Measurements from ENCODE around the gene ZNF784.
A peak's percentile ranks its signal among the peaks of the same experiment; 100 is the strongest.

The ZNF784 gene

GRCh38 chr19:55642153-55643002 is 18.0 kb upstream of the ZNF784 start:
- TF ChIP-seq EP300 (IDR thresholded peaks at IDR 0.05; ENCODE audit: borderline replicate concordance) (no peak), TCF12 (IDR thresholded peaks at IDR 0.05; ENCODE audit: low read depth) (no peak), ZBTB7A (IDR thresholded peaks at IDR 0.05; ENCODE audit: low read depth) (peak; percentile 72)
- TF ChIP-seq, protein P1, sequence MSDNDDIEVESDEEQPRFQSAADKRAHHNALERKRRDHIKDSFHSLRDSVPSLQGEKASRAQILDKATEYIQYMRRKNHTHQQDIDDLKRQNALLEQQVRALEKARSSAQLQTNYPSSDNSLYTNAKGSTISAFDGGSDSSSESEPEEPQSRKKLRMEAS (IDR thresholded peaks at IDR 0.05): peak; percentile 82; the same call in 1 of the 2 replicates

DNA sequence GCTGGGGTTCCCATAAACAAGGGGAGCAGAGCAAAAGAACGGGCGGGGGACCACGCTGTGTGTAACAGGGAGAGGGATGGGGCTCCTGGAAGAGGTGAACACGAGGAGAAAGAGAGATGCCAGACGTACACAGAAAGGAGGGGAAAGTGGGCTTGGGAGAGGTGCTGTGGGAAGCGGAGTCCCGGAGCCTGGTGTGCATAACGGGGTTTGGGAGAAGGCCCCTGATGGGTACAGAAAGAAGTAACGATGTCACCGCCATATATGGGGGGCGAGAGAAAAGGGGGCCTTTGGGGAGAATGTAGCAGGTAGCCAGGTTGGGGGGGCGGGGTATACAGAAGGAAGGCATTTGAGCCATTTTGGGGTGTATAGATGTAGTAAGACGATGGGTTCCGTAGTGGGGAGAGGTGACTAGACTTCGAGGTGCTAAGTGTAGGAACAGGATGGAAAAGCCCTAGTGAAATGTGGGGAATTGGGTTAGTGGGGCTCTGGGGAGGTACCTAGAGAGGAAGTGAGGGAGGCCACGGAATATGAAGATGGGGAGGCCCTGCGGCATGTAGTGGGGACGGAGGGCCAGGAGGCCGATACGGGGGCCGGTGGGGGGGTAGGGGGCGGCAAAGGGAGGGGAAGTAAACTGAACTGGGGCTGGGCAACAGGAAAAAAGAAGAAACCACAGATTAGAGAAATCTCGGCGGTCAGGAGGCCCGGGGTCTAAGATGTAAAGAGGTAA is 17.2 kb upstream of the ZNF784 start:
- TF ChIP-seq, protein P1 (IDR thresholded peaks at IDR 0.05): peak; percentile 45
- TF ChIP-seq NFIC (IDR thresholded peaks at IDR 0.05) (no peak), EGR1 (IDR thresholded peaks at IDR 0.05) (no peak), CREB1 (IDR thresholded peaks at IDR 0.05; ENCODE audit: low read depth) (no peak), FOXM1 (IDR thresholded peaks at IDR 0.05; ENCODE audit: borderline replicate concordance, low read depth) (no peak), EP300 (IDR thresholded peaks at IDR 0.05; ENCODE audit: borderline replicate concordance) (no peak)

GRCh38 chr19:55640577-55641425 is 16.4 kb upstream of the ZNF784 start, which contains the start of gene ZNF580:
TSS of gene ZNF580 (plus strand) at chr19:55641002. CDS start at chr19:55642509, 1,507 bp downstream.
- TF ChIP-seq, protein P1 (IDR thresholded peaks at IDR 0.05): peak; percentile 44; the same call in 1 of the 2 replicates
- TF ChIP-seq ZBTB7A (IDR thresholded peaks at IDR 0.05; ENCODE audit: low read depth) (peak; percentile 83), CEBPB (IDR thresholded peaks at IDR 0.05) (no peak), EP300 (IDR thresholded peaks at IDR 0.05; ENCODE audit: borderline replicate concordance) (no peak), TAF1 (IDR thresholded peaks at IDR 0.05; ENCODE audit: low read depth) (peak; percentile 70), EGR1 (IDR thresholded peaks at IDR 0.05) (0 out of 2 replicates have a peak, but pooled peaks have one; percentile 3)

DNA sequence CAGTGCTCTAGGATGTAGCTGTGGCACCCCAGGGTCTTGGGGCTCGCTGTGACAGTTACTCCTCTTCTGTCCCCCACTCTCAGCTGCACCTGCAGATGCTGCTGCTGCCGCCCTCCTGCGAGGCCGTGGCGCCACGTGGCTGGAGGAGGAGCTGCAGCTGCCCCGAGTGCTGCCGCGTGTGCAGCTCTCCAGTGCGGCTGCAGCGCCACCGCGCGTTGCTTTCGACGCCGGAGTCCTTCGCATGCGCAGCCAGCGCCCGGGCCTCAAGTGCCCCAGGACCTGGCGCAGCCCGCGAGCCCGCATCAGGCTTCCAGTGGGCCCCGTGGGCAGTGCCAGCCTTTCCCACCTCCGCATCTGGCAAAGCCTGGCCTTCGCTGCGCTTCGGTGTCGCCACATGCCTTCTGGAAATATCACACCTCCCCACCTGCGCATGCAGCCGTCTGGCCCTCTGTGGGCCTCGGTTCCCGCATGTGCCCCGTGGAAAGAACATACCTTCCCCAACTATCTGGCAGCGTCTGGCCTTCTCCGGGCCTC is 15.7 kb upstream of the ZNF784 start:
- TF ChIP-seq RAD21 (IDR thresholded peaks at IDR 0.05; ENCODE audit: low read depth): no peak

DNA sequence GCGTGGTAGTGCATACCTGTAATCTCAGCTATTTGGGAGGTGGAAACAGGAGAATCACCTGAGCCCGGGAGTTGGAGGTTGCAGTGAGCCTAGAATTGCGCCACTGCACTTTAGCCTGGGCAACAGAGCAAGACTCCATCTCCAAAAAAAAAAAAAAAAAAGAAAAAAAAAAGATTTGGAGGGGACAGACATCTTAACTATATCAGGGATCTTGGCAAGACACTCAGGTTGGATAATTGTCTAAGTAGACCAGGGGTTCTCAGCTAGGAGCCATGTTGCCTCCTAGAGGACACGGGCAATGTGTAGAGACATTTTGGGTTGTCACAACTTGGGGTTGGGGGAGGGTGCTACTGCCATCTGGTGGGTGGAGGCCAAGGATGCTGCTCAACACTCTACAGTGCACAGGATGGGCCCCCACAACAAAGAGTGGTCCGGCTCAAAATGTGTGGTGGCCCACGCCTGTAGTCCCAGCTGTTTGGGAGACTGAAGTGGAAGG is 14.5 kb upstream of the ZNF784 start:
- TF ChIP-seq TEAD4 (IDR thresholded peaks at IDR 0.05) (no peak), YY1 (IDR thresholded peaks at IDR 0.05; ENCODE audit: low read depth) (0 out of 2 replicates have a peak, but pooled peaks have one; percentile 62)
- TF ChIP-seq, protein P1 (IDR thresholded peaks at IDR 0.05): no peak

DNA sequence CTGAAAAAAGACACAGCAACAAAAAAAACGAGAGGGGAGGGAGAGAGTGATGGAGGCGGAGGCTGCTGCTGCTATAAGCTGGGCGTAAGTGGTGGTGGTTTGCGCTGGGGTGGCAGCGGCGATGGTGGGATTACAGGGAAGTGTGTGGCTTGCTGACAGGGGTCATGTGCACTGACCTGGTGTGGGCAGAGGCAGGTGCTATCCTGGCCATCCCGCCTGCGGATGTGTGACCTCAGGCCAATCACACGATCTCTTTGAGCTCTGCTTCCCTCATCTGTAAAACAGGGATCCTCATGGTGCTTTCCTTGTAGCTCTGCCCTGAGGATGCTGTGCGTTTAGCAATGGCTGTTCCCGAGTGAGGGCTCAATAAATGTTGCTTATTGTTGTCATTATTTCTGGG is 13.2 kb upstream of the ZNF784 start:
- TF ChIP-seq TAF1 (IDR thresholded peaks at IDR 0.05; ENCODE audit: low read depth) (no peak), NFIC (IDR thresholded peaks at IDR 0.05) (no peak)

DNA sequence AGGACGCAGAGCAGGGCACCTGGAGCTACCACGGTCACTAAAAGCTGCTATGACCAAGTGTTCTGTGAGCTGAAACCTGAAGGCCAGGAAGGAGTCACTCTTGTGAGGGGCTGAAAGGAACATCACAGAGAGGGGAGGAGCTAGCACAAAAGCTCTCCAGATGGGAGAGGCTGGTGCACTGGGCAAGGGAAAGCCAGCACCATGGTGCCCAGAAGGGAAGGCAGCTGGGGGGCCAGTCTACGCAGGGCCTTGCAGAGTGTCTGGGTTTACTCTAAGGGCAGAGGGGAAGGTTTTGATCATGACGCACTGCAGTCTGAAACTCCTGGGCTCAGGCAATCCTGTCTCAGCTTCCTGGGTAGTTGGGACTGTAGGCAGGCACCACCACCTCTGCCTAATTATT is 12.4 kb upstream of the ZNF784 start:
- no peak for TF ChIP-seq ZBTB7A (IDR thresholded peaks at IDR 0.05; ENCODE audit: low read depth)
- no peak for TF ChIP-seq CEBPB (IDR thresholded peaks at IDR 0.05)
- TF ChIP-seq, protein P2, sequence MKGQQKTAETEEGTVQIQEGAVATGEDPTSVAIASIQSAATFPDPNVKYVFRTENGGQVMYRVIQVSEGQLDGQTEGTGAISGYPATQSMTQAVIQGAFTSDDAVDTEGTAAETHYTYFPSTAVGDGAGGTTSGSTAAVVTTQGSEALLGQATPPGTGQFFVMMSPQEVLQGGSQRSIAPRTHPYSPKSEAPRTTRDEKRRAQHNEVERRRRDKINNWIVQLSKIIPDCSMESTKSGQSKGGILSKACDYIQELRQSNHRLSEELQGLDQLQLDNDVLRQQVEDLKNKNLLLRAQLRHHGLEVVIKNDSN (IDR thresholded peaks at IDR 0.05): no peak
- TF ChIP-seq NFIC (IDR thresholded peaks at IDR 0.05): no peak
- no peak for TF ChIP-seq EP300 (IDR thresholded peaks at IDR 0.05; ENCODE audit: borderline replicate concordance)
- no peak for TF ChIP-seq RAD21 (IDR thresholded peaks at IDR 0.05; ENCODE audit: low read depth)
- no peak for TF ChIP-seq TAF1 (IDR thresholded peaks at IDR 0.05; ENCODE audit: low read depth)
- TF ChIP-seq FOXM1 (IDR thresholded peaks at IDR 0.05; ENCODE audit: borderline replicate concordance, low read depth): no peak
- no peak for TF ChIP-seq EGR1 (IDR thresholded peaks at IDR 0.05)
- no peak for TF ChIP-seq TEAD4 (IDR thresholded peaks at IDR 0.05)
- TF ChIP-seq TCF12 (IDR thresholded peaks at IDR 0.05; ENCODE audit: low read depth): no peak
- TF ChIP-seq, protein P1 (IDR thresholded peaks at IDR 0.05): no peak
- TF ChIP-seq, protein P3, sequence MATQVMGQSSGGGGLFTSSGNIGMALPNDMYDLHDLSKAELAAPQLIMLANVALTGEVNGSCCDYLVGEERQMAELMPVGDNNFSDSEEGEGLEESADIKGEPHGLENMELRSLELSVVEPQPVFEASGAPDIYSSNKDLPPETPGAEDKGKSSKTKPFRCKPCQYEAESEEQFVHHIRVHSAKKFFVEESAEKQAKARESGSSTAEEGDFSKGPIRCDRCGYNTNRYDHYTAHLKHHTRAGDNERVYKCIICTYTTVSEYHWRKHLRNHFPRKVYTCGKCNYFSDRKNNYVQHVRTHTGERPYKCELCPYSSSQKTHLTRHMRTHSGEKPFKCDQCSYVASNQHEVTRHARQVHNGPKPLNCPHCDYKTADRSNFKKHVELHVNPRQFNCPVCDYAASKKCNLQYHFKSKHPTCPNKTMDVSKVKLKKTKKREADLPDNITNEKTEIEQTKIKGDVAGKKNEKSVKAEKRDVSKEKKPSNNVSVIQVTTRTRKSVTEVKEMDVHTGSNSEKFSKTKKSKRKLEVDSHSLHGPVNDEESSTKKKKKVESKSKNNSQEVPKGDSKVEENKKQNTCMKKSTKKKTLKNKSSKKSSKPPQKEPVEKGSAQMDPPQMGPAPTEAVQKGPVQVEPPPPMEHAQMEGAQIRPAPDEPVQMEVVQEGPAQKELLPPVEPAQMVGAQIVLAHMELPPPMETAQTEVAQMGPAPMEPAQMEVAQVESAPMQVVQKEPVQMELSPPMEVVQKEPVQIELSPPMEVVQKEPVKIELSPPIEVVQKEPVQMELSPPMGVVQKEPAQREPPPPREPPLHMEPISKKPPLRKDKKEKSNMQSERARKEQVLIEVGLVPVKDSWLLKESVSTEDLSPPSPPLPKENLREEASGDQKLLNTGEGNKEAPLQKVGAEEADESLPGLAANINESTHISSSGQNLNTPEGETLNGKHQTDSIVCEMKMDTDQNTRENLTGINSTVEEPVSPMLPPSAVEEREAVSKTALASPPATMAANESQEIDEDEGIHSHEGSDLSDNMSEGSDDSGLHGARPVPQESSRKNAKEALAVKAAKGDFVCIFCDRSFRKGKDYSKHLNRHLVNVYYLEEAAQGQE (IDR thresholded peaks at IDR 0.05; ENCODE audit: low read depth): no peak
- no peak for TF ChIP-seq CREB1 (IDR thresholded peaks at IDR 0.05; ENCODE audit: low read depth)
- no peak for TF ChIP-seq YY1 (IDR thresholded peaks at IDR 0.05; ENCODE audit: low read depth)

Measured in Ishikawa (cell line).